ENCODE results near the gene TLR9.

The TLR9 gene

DNA sequence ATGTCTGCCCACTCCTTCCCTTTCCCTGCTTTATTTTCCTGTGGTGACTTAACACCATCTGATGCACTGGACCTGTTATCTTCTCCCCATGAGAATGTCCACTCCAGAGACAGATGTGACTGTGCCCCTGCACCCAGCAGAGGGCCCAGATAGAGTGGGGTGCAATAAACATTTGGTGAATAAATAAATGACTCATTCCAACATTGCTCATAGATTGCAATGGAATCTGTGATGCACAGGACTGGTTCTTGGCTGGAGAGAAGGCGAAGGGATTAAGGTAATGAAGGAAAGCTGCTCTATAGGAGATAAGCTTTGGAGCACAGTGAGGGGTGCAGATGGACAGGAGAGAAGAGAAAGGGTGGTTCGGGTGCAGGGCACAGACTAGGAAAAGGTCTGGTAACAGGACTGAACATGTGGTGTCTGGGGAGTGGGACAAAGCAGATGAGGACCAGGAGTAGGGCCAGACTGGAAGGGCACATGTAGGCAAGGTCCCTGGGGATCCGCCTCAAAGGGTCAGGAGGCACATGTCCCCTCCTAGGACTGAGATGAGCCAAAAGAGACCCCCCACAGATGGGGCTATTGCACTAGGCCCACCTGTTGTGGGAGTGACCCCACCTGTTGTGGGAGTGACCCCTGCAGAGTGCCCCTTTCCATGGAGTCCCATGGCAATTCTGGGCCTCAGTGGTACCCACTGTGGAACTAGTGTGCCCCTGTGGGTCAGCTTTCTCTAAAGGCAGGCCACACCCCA is 53.8 kb downstream of the TLR9 start:
- no peak for DNase-seq

All from AML-193 (cell line).